ENCODE data around the gene EHD1.
A peak's percentile ranks its signal among the peaks of the same experiment; 100 is the strongest.

The EHD1 gene

DNA sequence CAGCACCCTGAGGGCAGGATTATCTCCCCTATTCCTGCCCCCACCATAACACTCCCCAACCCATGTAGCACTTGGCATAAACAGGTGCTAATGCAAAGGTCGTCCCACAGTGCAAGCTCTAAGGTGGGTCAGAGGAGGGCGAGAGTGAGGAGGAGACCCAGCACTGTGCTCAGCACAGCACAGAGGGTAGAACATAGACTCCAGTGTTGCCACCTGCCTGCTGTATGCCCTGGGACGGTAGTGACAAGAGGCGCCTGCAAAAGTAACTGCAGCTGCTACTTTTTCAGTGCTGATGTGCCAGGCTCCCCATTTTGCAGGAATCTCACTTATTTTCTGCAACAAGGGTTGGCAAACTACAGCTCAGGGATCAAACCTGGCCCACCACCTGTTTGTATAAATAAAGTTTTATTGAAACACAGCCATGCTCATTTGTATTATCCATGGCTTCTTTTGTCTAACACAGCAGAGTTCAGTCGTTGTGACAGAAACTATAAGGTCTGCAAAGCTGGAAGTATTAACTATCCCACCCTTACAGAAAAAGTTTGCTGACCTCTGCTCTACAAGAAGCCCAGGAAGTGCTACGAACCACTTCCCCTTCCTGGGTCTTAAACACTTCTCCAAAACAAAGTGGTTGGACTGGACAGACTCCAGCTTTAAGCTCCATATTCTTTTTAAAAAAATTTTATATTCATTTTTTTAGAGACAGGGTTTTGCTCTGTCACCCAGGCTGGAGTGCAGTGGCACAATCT, 17.0 kb downstream of the EHD1 start:
- no peaks in the 10 kb centered on the region for H3K9me2 ChIP-seq (replicated peaks; ENCODE audit: low read depth, low read length)
- H3F3A ChIP-seq (ENCODE audit: low read depth): peaks cover 13% of the 10 kb centered on the region
- no peaks in the 10 kb centered on the region for H3K9me3 ChIP-seq (ENCODE audit: insufficient read depth, low read depth, low read length)
- peaks cover 15% of the 10 kb centered on the region; the same call in 1 of the 2 replicates for H3K36me3 ChIP-seq (ENCODE audit: insufficient read depth, low read length)
- H4K20me1 ChIP-seq (ENCODE audit: insufficient read depth, low read length, poor library complexity, severe bottlenecking): no peaks in the 10 kb centered on the region
- peaks cover 72% of the 10 kb centered on the region; the same call in 1 of the 2 replicates for H3K79me2 ChIP-seq (ENCODE audit: insufficient read depth, low read length)
- no peaks in the 10 kb centered on the region for H3K27me3 ChIP-seq (ENCODE audit: insufficient read depth, low read length, poor library complexity, severe bottlenecking)
- H3K4me1 ChIP-seq (ENCODE audit: insufficient read depth, low read length, poor library complexity, severe bottlenecking): peaks cover 69% of the 10 kb centered on the region
- H3K4me3 ChIP-seq (ENCODE audit: low read length, poor library complexity, severe bottlenecking): no peak overlapping the region
- peak overlapping the region; percentile 41 for H3K4me2 ChIP-seq (ENCODE audit: low read depth, low read length, poor library complexity, severe bottlenecking)
- peak overlapping the region; percentile 30 for H3K9ac ChIP-seq (ENCODE audit: low read depth, low read length, poor library complexity, severe bottlenecking)
- no peak overlapping the region for H2AFZ ChIP-seq (ENCODE audit: low read length)
- TF ChIP-seq EZH2phosphoT487 (IDR thresholded peaks at IDR 0.05; ENCODE audit: borderline replicate concordance): no peak
- TF ChIP-seq, protein P1, sequence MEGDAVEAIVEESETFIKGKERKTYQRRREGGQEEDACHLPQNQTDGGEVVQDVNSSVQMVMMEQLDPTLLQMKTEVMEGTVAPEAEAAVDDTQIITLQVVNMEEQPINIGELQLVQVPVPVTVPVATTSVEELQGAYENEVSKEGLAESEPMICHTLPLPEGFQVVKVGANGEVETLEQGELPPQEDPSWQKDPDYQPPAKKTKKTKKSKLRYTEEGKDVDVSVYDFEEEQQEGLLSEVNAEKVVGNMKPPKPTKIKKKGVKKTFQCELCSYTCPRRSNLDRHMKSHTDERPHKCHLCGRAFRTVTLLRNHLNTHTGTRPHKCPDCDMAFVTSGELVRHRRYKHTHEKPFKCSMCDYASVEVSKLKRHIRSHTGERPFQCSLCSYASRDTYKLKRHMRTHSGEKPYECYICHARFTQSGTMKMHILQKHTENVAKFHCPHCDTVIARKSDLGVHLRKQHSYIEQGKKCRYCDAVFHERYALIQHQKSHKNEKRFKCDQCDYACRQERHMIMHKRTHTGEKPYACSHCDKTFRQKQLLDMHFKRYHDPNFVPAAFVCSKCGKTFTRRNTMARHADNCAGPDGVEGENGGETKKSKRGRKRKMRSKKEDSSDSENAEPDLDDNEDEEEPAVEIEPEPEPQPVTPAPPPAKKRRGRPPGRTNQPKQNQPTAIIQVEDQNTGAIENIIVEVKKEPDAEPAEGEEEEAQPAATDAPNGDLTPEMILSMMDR (conservative IDR thresholded peaks at IDR 0.05; ENCODE audit: low read length): peak; percentile 21

DNA sequence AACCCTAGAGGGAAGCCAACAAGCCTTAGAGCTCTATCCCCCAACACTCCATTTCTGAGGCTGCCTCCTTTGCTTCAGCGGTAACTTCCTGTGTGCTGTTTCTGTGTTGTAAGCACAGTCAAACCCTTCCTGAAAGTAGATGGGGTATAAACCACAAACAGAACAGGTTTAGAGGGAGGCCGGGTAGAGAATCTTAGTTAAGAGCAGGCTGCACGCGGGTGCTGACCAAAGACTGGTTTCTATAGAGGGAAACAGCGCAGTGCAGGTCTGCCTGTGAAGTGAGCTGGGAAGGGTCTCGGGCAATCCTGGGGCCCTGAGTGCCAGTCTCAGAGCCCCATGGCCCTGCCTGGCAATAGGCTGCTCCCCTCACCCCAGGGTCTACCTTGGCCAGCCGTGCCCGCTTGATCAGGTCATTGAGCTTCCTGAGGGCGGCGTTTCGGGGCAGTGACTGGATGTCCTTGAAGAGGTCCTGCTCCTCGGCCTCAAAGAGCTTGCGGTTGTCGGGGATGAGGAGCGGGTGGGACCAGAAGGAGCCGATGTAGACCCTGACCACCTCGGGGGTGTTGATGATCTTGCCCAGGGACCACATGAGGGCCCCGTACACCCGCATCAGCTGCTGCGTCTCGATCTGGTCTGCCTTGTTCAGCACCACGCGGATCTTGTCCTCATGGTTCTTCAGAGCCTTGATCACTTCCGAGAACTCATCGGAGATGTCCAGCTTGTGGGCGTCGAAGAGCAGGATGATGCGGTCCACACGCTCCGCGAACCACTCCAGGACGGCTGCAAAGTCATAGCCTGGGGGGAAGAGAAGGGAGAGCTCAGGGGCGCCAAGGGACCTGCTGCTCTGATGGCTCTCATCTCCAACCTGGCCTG, 18.6 kb downstream of the EHD1 start:
- H3K9ac ChIP-seq (ENCODE audit: low read depth, low read length, poor library complexity, severe bottlenecking): peak overlapping the region; percentile 77
- no peaks in the 10 kb centered on the region for H4K20me1 ChIP-seq (ENCODE audit: insufficient read depth, low read length, poor library complexity, severe bottlenecking)
- H3K4me1 ChIP-seq (ENCODE audit: insufficient read depth, low read length, poor library complexity, severe bottlenecking): peaks cover 62% of the 10 kb centered on the region
- no peaks in the 10 kb centered on the region for H3K27me3 ChIP-seq (ENCODE audit: insufficient read depth, low read length, poor library complexity, severe bottlenecking)
- H2AFZ ChIP-seq (ENCODE audit: low read length): 0 out of 2 replicates have a peak overlapping the region, but pooled peaks have one; percentile 4
- peaks cover 57% of the 10 kb centered on the region; the same call in 1 of the 2 replicates for H3K79me2 ChIP-seq (ENCODE audit: insufficient read depth, low read length)
- no peaks in the 10 kb centered on the region for H3K9me2 ChIP-seq (replicated peaks; ENCODE audit: low read depth, low read length)
- TF ChIP-seq EZH2phosphoT487 (IDR thresholded peaks at IDR 0.05; ENCODE audit: borderline replicate concordance): no peak
- TF ChIP-seq, protein P1 (conservative IDR thresholded peaks at IDR 0.05; ENCODE audit: low read length): 0 out of 2 replicates have a peak, but pooled peaks have one; percentile 8
- peaks cover 27% of the 10 kb centered on the region; the same call in 1 of the 2 replicates for H3K36me3 ChIP-seq (ENCODE audit: insufficient read depth, low read length)
- H3K9me3 ChIP-seq (ENCODE audit: insufficient read depth, low read depth, low read length): no peaks in the 10 kb centered on the region
- peak overlapping the region; percentile 61 for H3K4me3 ChIP-seq (ENCODE audit: low read length, poor library complexity, severe bottlenecking)
- H3K4me2 ChIP-seq (ENCODE audit: low read depth, low read length, poor library complexity, severe bottlenecking): peak overlapping the region; percentile 79
- H3F3A ChIP-seq (ENCODE audit: low read depth): peaks cover 13% of the 10 kb centered on the region

DNA sequence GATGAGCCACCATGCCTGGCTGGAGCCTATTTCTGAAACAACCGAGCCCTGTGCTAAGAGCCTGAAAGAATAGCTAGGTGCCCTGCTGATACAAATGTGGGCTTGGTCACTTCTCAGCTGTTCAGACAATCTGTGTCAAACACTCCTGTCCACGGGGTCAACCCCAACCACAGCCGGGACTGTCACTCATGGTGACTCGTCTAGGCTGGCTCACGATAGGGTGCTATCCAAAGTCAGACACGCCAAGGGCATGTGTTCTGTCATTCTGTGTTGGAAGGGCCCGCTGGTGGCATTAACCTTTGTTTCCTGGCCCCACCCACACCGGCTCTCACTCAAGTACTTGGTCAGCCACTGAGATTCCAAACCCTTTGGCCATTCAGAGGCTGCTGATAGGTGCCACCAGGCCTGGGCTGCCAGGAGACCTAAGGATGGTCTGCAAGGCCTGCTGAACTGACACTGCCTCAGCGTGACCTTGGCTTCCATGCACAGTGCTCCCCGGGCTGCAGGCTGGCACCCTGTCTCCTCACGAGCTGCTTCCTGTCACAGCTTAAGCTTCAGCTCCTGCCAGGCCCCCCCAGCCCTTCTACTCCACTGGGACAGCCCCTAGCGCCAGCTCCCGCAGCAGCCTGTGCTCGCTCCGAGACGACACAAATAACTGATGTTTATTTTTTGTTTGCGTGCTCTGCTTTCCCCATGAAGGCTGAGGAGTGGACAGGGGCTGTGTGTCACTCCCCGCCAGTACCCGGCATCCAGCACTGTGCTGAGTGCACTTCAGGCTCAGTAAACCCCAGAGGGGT, 19.8 kb downstream of the EHD1 start:
- Histone ChIP-seq H3K79me2 (ENCODE audit: insufficient read depth, low read length) (peaks cover 46% of the 10 kb centered on the region; the same call in 1 of the 2 replicates), H3F3A (ENCODE audit: low read depth) (peaks cover 13% of the 10 kb centered on the region), H3K4me2 (ENCODE audit: low read depth, low read length, poor library complexity, severe bottlenecking) (peak overlapping the region; percentile 79), H3K9me3 (ENCODE audit: insufficient read depth, low read depth, low read length) (no peaks in the 10 kb centered on the region), H3K27me3 (ENCODE audit: insufficient read depth, low read length, poor library complexity, severe bottlenecking) (no peaks in the 10 kb centered on the region), H3K4me1 (ENCODE audit: insufficient read depth, low read length, poor library complexity, severe bottlenecking) (peaks cover 52% of the 10 kb centered on the region), H3K9ac (ENCODE audit: low read depth, low read length, poor library complexity, severe bottlenecking) (peak overlapping the region; percentile 77), H3K36me3 (ENCODE audit: insufficient read depth, low read length) (peaks cover 37% of the 10 kb centered on the region; the same call in 1 of the 2 replicates), H2AFZ (ENCODE audit: low read length) (no peak overlapping the region), H4K20me1 (ENCODE audit: insufficient read depth, low read length, poor library complexity, severe bottlenecking) (no peaks in the 10 kb centered on the region), H3K9me2 (replicated peaks; ENCODE audit: low read depth, low read length) (no peaks in the 10 kb centered on the region), H3K4me3 (ENCODE audit: low read length, poor library complexity, severe bottlenecking) (peak overlapping the region; percentile 61)
- no peak for TF ChIP-seq EZH2phosphoT487 (IDR thresholded peaks at IDR 0.05; ENCODE audit: borderline replicate concordance)
- TF ChIP-seq, protein P1 (conservative IDR thresholded peaks at IDR 0.05; ENCODE audit: low read length): no peak
